GM12891 (cell line): ENCODE data around the gene ZNF558.

Experiments
- POLR2A ChIP-seq: IDR thresholded peaks from 2 replicates; pipeline ENCODE4 v1.6.1; 2011; ENCODE audit warnings: low read depth, low read length, control low read depth
- TAF1 ChIP-seq: IDR thresholded peaks from 2 replicates; pipeline ENCODE4 v1.6.1; 2011; ENCODE audit warnings: low read depth, low read length, control low read depth

GRCh38 chr19:8821748-8822241 is 10.3 kb downstream of the ZNF558 start:
- TF ChIP-seq POLR2A (no peak), TAF1 (no peak)
